Activated T-helper 2 cell treated with anti-CD3 and anti-CD28 coated beads, Interferon-gamma antibody, Interleukin-2, Interleukin-4, amounts not matched to agents 10 μg/mL and 5 μg/mL and 100 μg/mL, durations not matched to agents 14 hours and 24 hours and 36 hours (primary cell): ENCODE results near the gene STAB1. TPM values are rescaled to one million over a fixed set of nuclear protein-coding genes. Genes with fewer than 3 reads are reported as not detected.

Source experiments
- DNase-seq: peaks from one replicate; pipeline ENCODE4 v3.0.0; 2021; ENCODE audit warnings: low spot score
- H3K27ac Mint-ChIP-seq: one replicate; pipeline ENCODE4 v1.8.0; 2021; ENCODE audit warnings: mixed read lengths
- H3K27me3 Mint-ChIP-seq: one replicate; pipeline ENCODE4 v1.8.0; 2021; ENCODE audit warnings: low read depth, mixed read lengths
- H3K36me3 Mint-ChIP-seq: one replicate; pipeline ENCODE4 v1.8.0; 2021; ENCODE audit warnings: low read depth, mixed read lengths
- H3K4me1 Mint-ChIP-seq: one replicate; pipeline ENCODE4 v1.8.0; 2021; ENCODE audit warnings: low read depth, mixed read lengths
- H3K4me3 Mint-ChIP-seq: one replicate; pipeline ENCODE4 v1.8.0; 2021; ENCODE audit warnings: low read depth, mild to moderate bottlenecking, moderate library complexity, mixed read lengths
- H3K9me3 Mint-ChIP-seq: one replicate; pipeline ENCODE4 v1.8.0; 2021; ENCODE audit warnings: mixed read lengths
- intact Hi-C: fragments of 100-400 bp; cut with micrococcal nuclease; formaldehyde crosslinking; loops from one replicate; pipeline ENCODE4 v1.15.1; 2023
- total RNA-seq: library from RNA; stranded (reverse); gene quantifications from 2 replicates; pipeline ENCODE4 v1.2.3, GENCODE V29; 2022

Gene STAB1
- total RNA-seq, 1 donor from 2014 or later = 0.07 TPM

GRCh38 chr3:52483081-52483480 is 12.1 kb upstream of the STAB1 start:
- Mint-ChIP-seq H3K27ac (no peak overlapping the region), H3K4me1 (no peaks in the 10 kb centered on the region), H3K4me3 (no peak overlapping the region), H3K27me3 (no peaks in the 10 kb centered on the region), H3K36me3 (peaks cover 43% of the 10 kb centered on the region), H3K9me3 (no peaks in the 10 kb centered on the region)
- intact Hi-C loops = no loop called here
- no peak for DNase-seq

DNA sequence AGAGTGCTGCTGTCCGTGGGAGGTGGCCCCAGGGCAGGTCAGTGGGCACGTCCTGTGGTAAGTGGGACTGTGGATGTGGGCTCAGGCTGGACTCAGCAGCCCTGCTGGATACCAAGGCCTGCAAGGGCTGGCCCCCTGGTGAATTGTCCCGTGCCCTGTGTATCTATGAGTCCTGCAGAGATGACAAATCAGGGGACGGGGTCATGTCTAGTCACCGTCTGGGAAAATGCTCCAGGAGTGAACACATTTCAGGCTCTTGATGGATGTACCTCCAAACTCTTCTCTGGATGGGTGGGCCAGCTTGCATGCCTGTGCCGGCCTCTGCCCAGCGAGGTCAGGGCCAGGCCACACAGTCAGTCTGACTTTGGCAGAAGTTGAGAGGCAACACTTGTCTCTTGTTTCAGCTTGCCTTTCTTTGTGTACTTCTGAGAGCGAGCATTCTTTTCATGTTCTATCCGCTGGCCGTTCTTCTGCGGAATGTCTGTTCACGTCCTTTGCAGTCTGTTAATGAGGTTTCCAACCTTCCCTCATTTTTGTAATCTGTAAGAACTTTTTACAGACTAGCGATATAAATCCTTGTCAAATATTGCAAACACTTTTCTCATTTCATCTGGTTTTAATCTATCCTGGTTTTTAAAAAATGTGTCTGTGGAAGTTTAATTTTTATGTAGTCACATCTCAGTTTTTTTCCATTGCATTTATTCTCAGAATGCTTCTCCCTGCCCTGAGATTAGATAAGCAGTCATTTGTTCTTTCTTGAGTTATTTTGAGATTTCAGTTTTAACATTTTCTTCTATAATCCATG is 11.4 kb upstream of the STAB1 start:
- Mint-ChIP-seq H3K4me1 (no peaks in the 10 kb centered on the region), H3K4me3 (no peak overlapping the region), H3K9me3 (no peaks in the 10 kb centered on the region), H3K36me3 (peaks cover 42% of the 10 kb centered on the region), H3K27me3 (no peaks in the 10 kb centered on the region), H3K27ac (no peak overlapping the region)
- intact Hi-C loops = no loop called here
- DNase-seq = no peak

DNA sequence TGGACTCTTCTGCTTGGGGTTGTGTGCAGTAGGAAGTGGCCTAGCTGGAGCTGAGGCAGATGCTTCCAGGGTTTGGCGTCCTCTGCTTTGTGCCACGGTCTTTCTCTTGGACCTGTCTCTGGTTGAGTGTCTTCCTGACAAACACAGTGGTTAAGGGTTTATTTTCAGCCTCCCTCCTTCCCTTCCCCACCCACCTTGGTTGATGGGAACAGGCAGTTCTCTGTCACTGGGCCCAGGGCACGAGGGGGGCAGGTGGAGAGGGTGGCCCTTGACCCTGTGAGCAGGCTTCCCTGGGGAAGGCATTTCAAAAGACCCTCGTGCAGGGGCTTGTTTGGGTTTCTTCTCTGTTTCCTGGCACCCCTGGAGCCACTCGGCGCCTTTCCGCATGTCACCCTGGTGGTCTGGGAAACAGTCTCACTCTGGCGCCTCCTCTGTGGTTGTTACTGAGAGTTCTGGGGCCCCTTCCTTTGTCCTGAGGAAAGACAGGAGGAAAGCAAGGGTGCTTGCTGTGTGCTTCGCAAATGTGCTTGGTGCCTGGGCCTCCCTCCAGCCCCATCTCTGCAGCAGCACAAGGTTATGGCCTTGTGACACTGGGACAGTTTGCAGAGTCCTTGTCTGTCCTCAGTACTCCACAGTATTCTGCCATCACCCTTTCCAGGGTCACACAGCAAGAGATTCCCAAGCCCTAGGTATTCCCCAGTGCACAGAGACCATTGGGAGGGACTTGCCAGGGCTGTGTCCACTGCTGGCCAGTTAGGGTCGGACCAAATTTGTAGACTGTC is 10.3 kb upstream of the STAB1 start:
- H3K27ac Mint-ChIP-seq = no peak overlapping the region
- no peaks in the 10 kb centered on the region for H3K9me3 Mint-ChIP-seq
- H3K4me1 Mint-ChIP-seq = no peaks in the 10 kb centered on the region
- H3K27me3 Mint-ChIP-seq = no peaks in the 10 kb centered on the region
- H3K4me3 Mint-ChIP-seq = no peak overlapping the region
- H3K36me3 Mint-ChIP-seq = peaks cover 38% of the 10 kb centered on the region
- no peak for DNase-seq
- intact Hi-C loops = no loop called here

- Mint-ChIP-seq H3K4me1 (no peaks in the 10 kb centered on the region), H3K36me3 (peaks cover 36% of the 10 kb centered on the region), H3K27me3 (no peaks in the 10 kb centered on the region), H3K9me3 (no peaks in the 10 kb centered on the region), H3K4me3 (no peak overlapping the region), H3K27ac (no peak overlapping the region)
- intact Hi-C loops = no loop called here
- no peak for DNase-seq
Measured at GRCh38 chr3:52487050-52487787, 7.9 kb upstream of the STAB1 start.

DNA sequence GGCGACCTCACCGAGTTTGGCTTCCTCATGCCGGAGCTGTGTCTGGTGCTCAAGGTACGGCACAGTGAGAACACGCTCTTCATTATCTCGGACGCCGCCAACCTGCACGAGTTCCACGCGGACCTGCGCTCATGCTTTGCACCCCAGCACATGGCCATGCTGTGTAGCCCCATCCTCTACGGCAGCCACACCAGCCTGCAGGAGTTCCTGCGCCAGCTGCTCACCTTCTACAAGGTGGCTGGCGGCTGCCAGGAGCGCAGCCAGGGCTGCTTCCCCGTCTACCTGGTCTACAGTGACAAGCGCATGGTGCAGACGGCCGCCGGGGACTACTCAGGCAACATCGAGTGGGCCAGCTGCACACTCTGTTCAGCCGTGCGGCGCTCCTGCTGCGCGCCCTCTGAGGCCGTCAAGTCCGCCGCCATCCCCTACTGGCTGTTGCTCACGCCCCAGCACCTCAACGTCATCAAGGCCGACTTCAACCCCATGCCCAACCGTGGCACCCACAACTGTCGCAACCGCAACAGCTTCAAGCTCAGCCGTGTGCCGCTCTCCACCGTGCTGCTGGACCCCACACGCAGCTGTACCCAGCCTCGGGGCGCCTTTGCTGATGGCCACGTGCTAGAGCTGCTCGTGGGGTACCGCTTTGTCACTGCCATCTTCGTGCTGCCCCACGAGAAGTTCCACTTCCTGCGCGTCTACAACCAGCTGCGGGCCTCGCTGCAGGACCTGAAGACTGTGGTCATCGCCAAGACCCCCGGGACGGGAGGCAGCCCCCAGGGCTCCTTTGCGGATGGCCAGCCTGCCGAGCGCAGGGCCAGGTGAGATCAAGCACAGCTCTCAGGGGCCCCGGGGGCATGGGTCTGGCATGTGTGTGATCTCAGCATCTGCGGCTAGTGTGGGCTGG is 7.1 kb upstream of the STAB1 start:
- no peak overlapping the region for H3K27ac Mint-ChIP-seq
- no peaks in the 10 kb centered on the region for H3K27me3 Mint-ChIP-seq
- H3K9me3 Mint-ChIP-seq = no peaks in the 10 kb centered on the region
- intact Hi-C loops = no loop called here
- H3K36me3 Mint-ChIP-seq = peaks cover 43% of the 10 kb centered on the region
- H3K4me3 Mint-ChIP-seq = no peak overlapping the region
- DNase-seq = no peak
- no peaks in the 10 kb centered on the region for H3K4me1 Mint-ChIP-seq

DNA sequence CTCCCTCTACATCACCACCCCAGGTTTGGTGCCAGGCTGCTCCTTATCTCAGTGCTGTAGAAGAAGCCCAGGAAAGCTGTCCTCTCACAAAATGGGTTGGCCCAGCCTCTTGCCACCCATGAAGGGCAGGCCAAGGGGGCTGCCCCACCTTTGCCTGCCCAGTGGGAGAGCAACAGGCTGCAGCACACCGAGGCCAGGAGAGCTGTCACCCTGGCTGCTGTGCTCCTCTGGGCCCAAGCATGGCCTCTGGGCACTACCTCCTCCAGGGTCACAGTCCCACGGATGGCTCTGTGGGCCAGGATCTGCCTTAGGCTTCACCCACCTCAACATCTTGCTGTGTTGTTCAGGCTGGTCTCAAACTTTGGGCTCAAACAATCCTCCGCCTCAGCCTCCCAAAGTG is 6.4 kb upstream of the STAB1 start:
- Mint-ChIP-seq H3K27ac (no peak overlapping the region), H3K9me3 (no peaks in the 10 kb centered on the region), H3K36me3 (peaks cover 43% of the 10 kb centered on the region), H3K4me3 (no peak overlapping the region), H3K27me3 (no peaks in the 10 kb centered on the region), H3K4me1 (no peaks in the 10 kb centered on the region)
- DNase-seq = no peak
- intact Hi-C loops = no loop called here

- H3K4me3 Mint-ChIP-seq = no peak overlapping the region
- no peaks in the 10 kb centered on the region for H3K27me3 Mint-ChIP-seq
- H3K27ac Mint-ChIP-seq = no peak overlapping the region
- no peaks in the 10 kb centered on the region for H3K4me1 Mint-ChIP-seq
- no peaks in the 10 kb centered on the region for H3K9me3 Mint-ChIP-seq
- intact Hi-C loops = no loop called here
- peaks cover 40% of the 10 kb centered on the region for H3K36me3 Mint-ChIP-seq
- DNase-seq = no peak
Measured at GRCh38 chr3:52489453-52489852, 5.7 kb upstream of the STAB1 start.

- no peak overlapping the region for H3K27ac Mint-ChIP-seq
- H3K9me3 Mint-ChIP-seq = no peaks in the 10 kb centered on the region
- DNase-seq = no peak
- no peaks in the 10 kb centered on the region for H3K27me3 Mint-ChIP-seq
- intact Hi-C loops = no loop called here
- H3K36me3 Mint-ChIP-seq = peaks cover 40% of the 10 kb centered on the region
- H3K4me1 Mint-ChIP-seq = no peaks in the 10 kb centered on the region
- H3K4me3 Mint-ChIP-seq = no peak overlapping the region
Measured at GRCh38 chr3:52490035-52490938, 4.9 kb upstream of the STAB1 start.

DNA sequence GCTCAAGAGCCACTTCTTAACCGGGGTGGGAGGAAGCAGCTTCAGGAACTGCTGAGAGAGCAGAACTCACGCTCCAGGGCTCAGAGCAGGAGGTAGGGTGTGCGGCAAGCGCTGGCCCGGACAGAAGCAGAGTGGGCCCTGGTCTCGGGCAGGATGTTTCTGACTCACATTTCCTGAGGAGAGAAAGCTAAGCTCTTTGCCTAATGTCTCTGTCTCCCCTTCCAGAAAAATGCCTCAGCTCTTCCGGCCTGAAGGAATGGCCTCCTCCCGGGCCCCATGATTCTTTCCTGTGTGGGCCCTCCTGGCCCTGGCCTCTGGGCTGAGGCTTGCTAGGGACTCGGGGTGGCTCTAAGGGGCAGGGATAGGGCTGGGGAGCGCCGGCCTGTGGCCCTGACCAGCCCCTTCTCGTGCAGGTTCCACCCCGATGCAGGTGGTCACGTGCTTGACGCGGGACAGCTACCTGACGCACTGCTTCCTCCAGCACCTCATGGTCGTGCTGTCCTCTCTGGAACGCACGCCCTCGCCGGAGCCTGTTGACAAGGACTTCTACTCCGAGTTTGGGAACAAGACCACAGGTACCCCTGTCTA is 4.1 kb upstream of the STAB1 start:
- no peak for DNase-seq
- H3K4me1 Mint-ChIP-seq = no peaks in the 10 kb centered on the region
- H3K4me3 Mint-ChIP-seq = no peak overlapping the region
- no peaks in the 10 kb centered on the region for H3K9me3 Mint-ChIP-seq
- intact Hi-C loops = no loop called here
- no peaks in the 10 kb centered on the region for H3K27me3 Mint-ChIP-seq
- H3K36me3 Mint-ChIP-seq = peaks cover 35% of the 10 kb centered on the region
- no peak overlapping the region for H3K27ac Mint-ChIP-seq

GRCh38 chr3:52492059-52492458 is 3.1 kb upstream of the STAB1 start:
- intact Hi-C loops = no loop called here
- no peaks in the 10 kb centered on the region for H3K4me1 Mint-ChIP-seq

DNA sequence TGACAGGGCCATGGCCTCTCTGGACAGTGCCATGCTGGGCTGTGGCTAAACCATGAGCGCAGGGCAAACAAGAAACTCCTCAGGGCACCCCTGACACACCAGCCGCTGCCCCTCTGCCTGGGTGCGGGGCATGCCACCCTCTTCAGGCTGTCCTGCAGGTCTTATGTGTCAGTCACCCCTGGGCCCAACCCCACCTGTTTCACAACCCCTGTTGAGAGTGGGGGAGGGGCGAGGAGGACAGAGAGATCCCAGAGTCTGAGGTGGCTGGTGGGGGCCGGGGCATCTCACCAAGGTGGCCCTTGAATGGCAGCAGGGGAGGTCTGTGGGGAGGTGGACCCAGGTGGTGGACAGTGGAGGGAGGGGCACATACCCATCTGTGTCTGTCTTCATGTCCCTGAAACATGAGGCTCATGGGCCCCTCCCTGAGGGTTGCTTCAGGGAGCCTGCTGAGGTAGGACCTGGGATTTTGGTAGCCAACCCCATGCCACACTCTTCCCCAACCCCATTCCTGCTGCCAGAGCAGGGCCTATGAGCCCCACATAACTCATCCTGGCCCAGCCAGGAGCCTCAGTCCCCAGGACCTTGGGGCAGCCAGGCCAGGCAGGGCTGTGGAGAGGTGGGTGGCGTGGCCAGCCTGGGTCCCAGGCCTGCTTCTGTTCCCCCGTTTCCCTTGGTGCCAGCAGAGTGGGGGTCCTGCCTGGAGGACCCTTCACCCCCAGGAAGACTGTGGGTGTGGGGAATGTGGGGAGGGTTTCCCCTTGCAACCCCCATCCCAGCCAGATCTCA is 1.7 kb upstream of the STAB1 start:
- Mint-ChIP-seq H3K36me3 (peaks cover 24% of the 10 kb centered on the region), H3K4me3 (no peak overlapping the region), H3K9me3 (no peaks in the 10 kb centered on the region), H3K27me3 (no peaks in the 10 kb centered on the region), H3K4me1 (no peaks in the 10 kb centered on the region), H3K27ac (no peak overlapping the region)
- no peak for DNase-seq
- intact Hi-C loops = no loop called here

More at GRCh38 chr3:52492059-52492458, 3.1 kb upstream of the STAB1 start:
- Mint-ChIP-seq H3K36me3 (peaks cover 35% of the 10 kb centered on the region), H3K4me3 (no peak overlapping the region), H3K9me3 (no peaks in the 10 kb centered on the region), H3K27ac (no peak overlapping the region), H3K27me3 (no peaks in the 10 kb centered on the region)
- no peak for DNase-seq
